Gastroesophageal sphincter (tissue), 3 donors: Measurements from ENCODE around the gene ATG2B.

Source experiments
- CTCF ChIP-seq, 4 experiments: fragments of 200-600 bp in 2 of 4; fragments of 450-650 bp in 2 of 4; sonication (generic) in 1 of 4; IDR thresholded peaks; one replicate each; pipeline ENCODE4 v1.5.1; 2017 to 2019; ENCODE audit warnings: antibody characterized with exemption in 4 of 4, mild to moderate bottlenecking in 2 of 4, moderate library complexity in 2 of 4
- EP300 ChIP-seq: sonication (generic); formaldehyde crosslinking; IDR thresholded peaks from one replicate; pipeline ENCODE4 v1.6.1; 2017; ENCODE audit warnings: antibody characterized with exemption, mild to moderate bottlenecking
- POLR2A ChIP-seq, 2 donors: fragments of 450-650 bp; IDR thresholded peaks; one replicate each; pipeline ENCODE4 v1.6.1; 2017; ENCODE audit warnings: antibody characterized with exemption in 2 of 2, mild to moderate bottlenecking in 2 of 2, moderate library complexity in 1 of 2
- POLR2AphosphoS5 ChIP-seq: sonication (generic); formaldehyde crosslinking; IDR thresholded peaks from one replicate; pipeline ENCODE4 v1.6.1; 2017; ENCODE audit warnings: antibody characterized with exemption

GRCh38 chr14:96243785-96244184, 119.4 kb downstream of the ATG2B start:
- TF ChIP-seq CTCF (IDR thresholded peaks at IDR 0.05) (no peak), POLR2A (IDR thresholded peaks at IDR 0.05) (no peak), EP300 (no peak), POLR2AphosphoS5 (no peak)
